K562 (cell line): Measurements from ENCODE around the gene ASIC3. TPM values are rescaled to one million over a fixed set of nuclear protein-coding genes. Genes with fewer than 3 reads are reported as not detected.

Source experiments
- ATAC-seq: fragments of 200-7000 bp; cut with Tn5 transposase; 3 replicates; pipeline ENCODE4 v1.9.1; 2020; ENCODE audit warnings: moderate library complexity
- BruUV-seq: library from RNA; stranded (reverse); fragments of 400-500 nt; replicated peaks from 2 replicates; lab custom pipeline; 2021; lab: Mats Ljungman, UMichigan
- CTCF ChIA-PET: fragments of 300-600 bp; formaldehyde crosslinking; extraction: SDS; loops from one replicate; lab custom pipeline; 2021; ENCODE audit warnings: low intra/inter-chr PET ratio; lab: Yijun Ruan, JAX
- POLR2A ChIA-PET: fragments of 300-600, 350-650 bp; sonication (Branson Sonifier 250); formaldehyde crosslinking; extraction: SDS; loops from one replicate; lab custom pipeline; 2021; ENCODE audit warnings: antibody characterized with exemption, inconsistent platforms; lab: Yijun Ruan, JAX
- DNase-seq, 4 experiments: peaks; one replicate each; pipeline versions ENCODE4 v3.0.0 to v3.0.0-alpha.2; 2011 to 2018; ENCODE audit warnings: low spot score in 3 of 4, mixed read lengths in 3 of 4; ENCODE audit errors: extremely low read depth in 1 of 4
- FAIRE-seq: peaks from 2 replicates; lab custom pipeline; 2011; peaks lifted over from hg19 to GRCh38; lab: Jason Lieb, UNC
- H2AFZ ChIP-seq: 2 replicates; pipeline ENCODE4 v1.6.0; 2011; ENCODE audit warnings: low read depth, low read length, control low read depth, inconsistent platforms
- H3K27ac ChIP-seq: fragments of 200-600 bp; 3 replicates; pipeline ENCODE4 v1.8.0; 2011; ENCODE audit warnings: low read depth, mild to moderate bottlenecking, control low read depth, inconsistent platforms, low read length, moderate library complexity, mixed read lengths; ENCODE audit errors: extremely low read depth
- H3K27me3 ChIP-seq, 2 experiments: fragments of 300-600 bp in 1 of 2; 2 replicates in 1 of 2; 3 replicates in 1 of 2; pipeline versions ENCODE4 v1.6.0 to v1.8.0; 2011; ENCODE audit warnings: inconsistent platforms in 2 of 2, low read length in 2 of 2, mild to moderate bottlenecking in 1 of 2, mixed read lengths in 1 of 2, moderate library complexity in 1 of 2; ENCODE audit not compliant: control insufficient read depth in 2 of 2, insufficient read depth in 2 of 2
- H3K36me3 ChIP-seq: fragments of 300-600 bp; 3 replicates; pipeline ENCODE4 v1.8.0; 2011; ENCODE audit warnings: mild to moderate bottlenecking, low read length, inconsistent platforms; ENCODE audit not compliant: control insufficient read depth, insufficient read depth
- H3K4me1 ChIP-seq, 2 experiments: fragments of 200-600 bp in 1 of 2; replicated peaks in 1 of 2; 2 replicates in 1 of 2; 3 replicates in 1 of 2; pipeline versions ENCODE4 v1.5.1 to v1.8.0; 2011; ENCODE audit warnings: inconsistent platforms in 2 of 2, low read length in 2 of 2, mild to moderate bottlenecking in 1 of 2, mixed read lengths in 1 of 2, moderate library complexity in 1 of 2; ENCODE audit not compliant: control insufficient read depth in 2 of 2, insufficient read depth in 2 of 2
- H3K4me2 ChIP-seq: 2 replicates; pipeline ENCODE4 v1.6.1; 2011; ENCODE audit warnings: low read length, control low read depth, inconsistent platforms, mixed read lengths; ENCODE audit not compliant: insufficient read depth
- H3K4me3 ChIP-seq: fragments of 200-600 bp; sonication (generic), shearing (Covaris generic); 2 replicates; pipeline ENCODE4 v1.5.1; 2016; ENCODE audit warnings: control low read depth, inconsistent platforms
- H3K79me2 ChIP-seq: fragments of 200-600 bp; 3 replicates; pipeline ENCODE4 v1.8.0; 2011; ENCODE audit warnings: low read length, inconsistent platforms; ENCODE audit not compliant: control insufficient read depth, insufficient read depth
- H3K9ac ChIP-seq, 2 experiments: 2 replicates each; pipeline versions ENCODE4 v1.6.0 to v1.6.1; 2011; ENCODE audit warnings: low read depth in 2 of 2, low read length in 2 of 2, control low read depth in 1 of 2, inconsistent platforms in 1 of 2, mild to moderate bottlenecking in 1 of 2, mixed read lengths in 1 of 2; ENCODE audit not compliant: insufficient read depth in 1 of 2
- H3K9me1 ChIP-seq: one replicate; pipeline ENCODE4 v1.6.0; 2011; ENCODE audit warnings: inconsistent platforms, mild to moderate bottlenecking, low read length, moderate library complexity; ENCODE audit not compliant: control insufficient read depth, insufficient read depth
- H3K9me3 ChIP-seq: replicated peaks from 2 replicates; pipeline ENCODE4 v1.5.1; 2011; ENCODE audit warnings: low read depth, low read length, inconsistent platforms; ENCODE audit not compliant: control insufficient read depth, insufficient read depth
- H4K20me1 ChIP-seq: replicated peaks from 2 replicates; pipeline ENCODE4 v1.6.1; 2011; ENCODE audit warnings: low read length, inconsistent platforms, mixed read lengths; ENCODE audit not compliant: control insufficient read depth, insufficient read depth
- BCL6 ChIP-seq: fragments of 250-450 bp; sonication (Bioruptor Pico); IDR thresholded peaks from 2 replicates; pipeline ENCODE4 v1.4.0; 2020
- ETV5 ChIP-seq: sonication (generic); formaldehyde crosslinking; IDR thresholded peaks from 2 replicates; pipeline ENCODE4 v1.4.0; 2020; ENCODE audit warnings: low read depth, mild to moderate bottlenecking, missing genetic modification reagents
- FUS ChIP-seq: fragments of 200-400 bp; formaldehyde crosslinking; optimal IDR thresholded peaks from 2 replicates; pipeline ENCODE3; 2017; ENCODE audit warnings: low read depth, low read length
- MBD2 ChIP-seq: sonication (generic); IDR thresholded peaks from 2 replicates; pipeline ENCODE4 v1.6.1; 2016; ENCODE audit warnings: low read depth, borderline replicate concordance
- MYC ChIP-seq, 2 experiments: fragments of 250-450 bp in 1 of 2; sonication (Bioruptor Pico) in 1 of 2; IDR thresholded peaks; 2 replicates each; pipeline versions ENCODE4 v1.5.1 to v1.6.1; 2012 to 2021; ENCODE audit warnings: low read depth in 2 of 2, borderline replicate concordance in 1 of 2, improper control_type of control experiment in 1 of 2, low read length in 1 of 2, mild to moderate bottlenecking in 1 of 2, moderate library complexity in 1 of 2
- POLR2G ChIP-seq: fragments of 200-400 bp; formaldehyde crosslinking; IDR thresholded peaks from 2 replicates; pipeline ENCODE4 v1.6.1; 2017; ENCODE audit warnings: low read depth, mild to moderate bottlenecking, antibody characterized with exemption, low read length, moderate library complexity
- RBFOX2 ChIP-seq: fragments of 200-400 bp; formaldehyde crosslinking; IDR thresholded peaks from 2 replicates; pipeline ENCODE4 v1.6.1; 2017; ENCODE audit warnings: low read depth, mild to moderate bottlenecking, low read length, moderate library complexity
- SMAD1 ChIP-seq: fragments of 150-350 bp; IDR thresholded peaks from 2 replicates; pipeline ENCODE4 v1.6.1; 2014; ENCODE audit warnings: low read length, low read depth; ENCODE audit not compliant: partially characterized antibody
- ZBTB7A ChIP-seq: IDR thresholded peaks from 2 replicates; pipeline ENCODE4 v1.6.1; 2011; ENCODE audit warnings: low read depth, mild to moderate bottlenecking, low read length, moderate library complexity, borderline replicate concordance; ENCODE audit not compliant: control insufficient read depth
- WGBS: fragments of 100-300 bp; shearing (Covaris generic); methylation state at CpG from one replicate; pipeline ENCODE4 v1.1.6; 2016; ENCODE audit warnings: low coverage, mixed read lengths; ENCODE audit not compliant: insufficient coverage; ENCODE audit errors: missing lambda C conversion rate; 5-methylcytosine and 5-hydroxymethylcytosine counted together
- in situ Hi-C: fragments of 300-500 bp; cut with MboI; formaldehyde crosslinking; loops from 4 replicates; pipeline ENCODE4 v1.15.0; 2018; ENCODE audit warnings: inconsistent platforms, mixed read lengths
- intact Hi-C: fragments of 100-400 bp; cut with micrococcal nuclease; formaldehyde crosslinking; loops from 2 replicates; pipeline ENCODE4 v1.14.2; 2022
- polyA plus RNA-seq, 8 experiments: library from polyadenylated mRNA; depleted of rRNA in 4 of 8; stranded (reverse) in 5 of 8; unstranded in 3 of 8; fragments of >200 nt; fragmentation: Nextera tagmentation in 2 of 8; fragmentation: Illumina TruSeq in 1 of 8; extraction: Ambion mirVana in 2 of 8; extraction: Trizol in 1 of 8; gene quantifications; 2 replicates each; pipeline versions ENCODE4 v1.2.1 to v1.2.3, GENCODE V29; 2011 to 2014; ENCODE audit warnings: inconsistent platforms in 1 of 8, missing spikeins in 1 of 8
- total RNA-seq, 7 experiments: library from RNA; depleted of rRNA in 6 of 7; stranded (reverse); fragments of >200 nt in 6 of 7; fragmentation: Illumina TruSeq in 2 of 7; extraction: Trizol in 2 of 7; gene quantifications; 2 replicates each; pipeline versions ENCODE4 v1.2.1 to v1.2.3, GENCODE V29; 2011 to 2021; ENCODE audit warnings: low replicate concordance in 1 of 7
- TF ChIP-seq, protein P1 (sequence below), 2 experiments: fragments of 250-450 bp in 1 of 2; fragments of 450-650 bp in 1 of 2; sonication (Bioruptor Pico) in 1 of 2; IDR thresholded peaks; 2 replicates each; pipeline versions ENCODE4 v1.6.1 to v1.8.0; 2016 to 2021; ENCODE audit warnings: mild to moderate bottlenecking in 2 of 2, moderate library complexity in 2 of 2, missing compliant biosample characterization in 1 of 2, missing genetic modification characterization in 1 of 2
- TF ChIP-seq, protein P2 (sequence below): sonication (generic); formaldehyde crosslinking; IDR thresholded peaks from 2 replicates; pipeline ENCODE4 v1.8.0; 2022; ENCODE audit warnings: mild to moderate bottlenecking, missing genetic modification reagents
- TF ChIP-seq, protein P3 (sequence below): sonication (generic); formaldehyde crosslinking; IDR thresholded peaks from 2 replicates; pipeline ENCODE4 v1.9.0; 2022; ENCODE audit warnings: mild to moderate bottlenecking, missing genetic modification reagents

Gene ASIC3
- total and polyA plus RNA-seq, 9 of the 15 experiments (the other 6 are each of a cell fraction or from before 2014, with no cell fraction given): 0.11 to 5.0 (median 0.87) TPM

DNA sequence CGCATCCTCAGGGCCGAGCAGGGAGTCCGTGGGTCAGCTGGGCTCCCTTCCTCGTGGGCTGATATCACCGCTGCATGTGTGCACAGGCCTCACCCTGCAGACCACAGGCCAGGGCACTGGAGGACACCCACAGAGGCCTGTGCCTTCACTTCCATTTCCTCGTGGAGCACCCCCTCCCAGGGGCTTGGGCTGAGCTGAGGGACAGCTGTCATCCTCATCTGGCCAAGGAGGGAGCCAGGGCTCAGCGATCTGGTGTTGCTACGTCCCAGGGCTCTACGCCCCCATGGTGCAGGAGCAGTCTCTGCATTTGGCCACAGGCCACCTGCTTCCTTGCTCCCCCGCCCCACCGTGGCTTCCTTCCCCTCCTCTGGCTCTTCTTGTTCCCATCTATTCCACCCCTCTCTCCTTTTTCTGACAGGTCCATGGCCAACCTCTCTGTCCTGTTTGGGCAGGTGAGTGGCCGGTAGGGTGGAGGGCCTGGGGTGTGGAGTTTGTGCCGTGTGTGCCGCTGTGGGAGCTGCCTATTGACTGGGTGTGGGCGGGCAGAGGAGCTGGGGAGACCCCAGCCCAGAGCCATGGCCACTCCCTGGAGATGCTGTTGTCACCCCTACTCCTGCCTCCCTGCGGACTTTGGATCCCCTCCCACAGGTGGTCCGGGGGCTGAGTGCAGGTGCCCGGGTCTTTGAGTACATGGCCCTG, 8.3 kb upstream of the ASIC3 start (continued):
- TF ChIP-seq, protein P1, sequence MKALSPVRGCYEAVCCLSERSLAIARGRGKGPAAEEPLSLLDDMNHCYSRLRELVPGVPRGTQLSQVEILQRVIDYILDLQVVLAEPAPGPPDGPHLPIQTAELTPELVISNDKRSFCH (CRISPR knock-in tag; IDR thresholded peaks at IDR 0.05): no peak
- TF ChIP-seq, protein P1 (tag; IDR thresholded peaks at IDR 0.05): no peak; the same call in 1 of the 2 replicates
- TF ChIP-seq FUS (no peak), BCL6 (CRISPR knock-in tag) (no peak), MYC (IDR thresholded peaks at IDR 0.05; ENCODE audit: low read depth, low read length) (no peak), MYC (CRISPR knock-in tag; IDR thresholded peaks at IDR 0.05; ENCODE audit: borderline replicate concordance, low read depth) (no peak)

DNA sequence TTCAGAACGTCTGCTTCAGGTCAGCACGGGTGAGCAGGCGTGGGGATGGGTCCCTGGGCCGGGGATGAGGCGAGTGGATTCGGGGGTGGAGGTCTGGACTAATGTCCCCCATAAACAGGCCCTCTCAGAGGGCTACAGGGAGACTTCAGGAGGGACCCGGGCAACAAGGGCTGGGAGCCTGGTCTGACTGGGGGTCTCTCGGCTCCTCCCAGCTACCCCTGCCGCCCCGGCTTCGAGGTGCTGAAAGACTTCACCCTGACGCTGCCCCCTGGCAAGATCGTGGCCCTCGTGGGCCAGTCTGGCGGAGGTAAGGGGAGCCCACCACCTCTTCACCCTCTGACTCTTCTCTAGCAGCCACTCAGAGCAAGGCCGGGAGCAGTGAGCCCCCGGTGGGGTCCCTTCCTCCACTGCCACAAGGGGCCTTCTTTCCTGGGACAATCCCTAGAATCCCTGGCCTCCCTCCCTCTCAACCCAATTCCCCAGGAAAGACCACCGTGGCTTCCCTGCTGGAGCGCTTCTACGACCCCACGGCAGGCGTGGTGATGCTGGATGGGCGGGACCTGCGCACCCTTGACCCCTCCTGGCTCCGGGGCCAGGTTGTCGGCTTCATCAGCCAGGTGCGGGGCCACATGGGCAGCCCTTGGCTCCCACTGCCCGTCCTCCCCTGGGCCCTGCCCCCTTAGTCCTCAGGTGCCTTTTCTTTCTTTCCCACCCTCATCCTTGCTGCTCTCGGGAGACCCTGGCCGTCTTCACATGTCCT, 7.5 kb upstream of the ASIC3 start:
- Histone ChIP-seq H3K36me3 (peaks cover 39% of the 10 kb centered on the region; the same call in 2 of the 3 replicates), H3K9ac (peak overlapping the region in 1 of 2 experiments; percentile 57; a peak in 2 of 4 replicates), H3K27ac (no peak overlapping the region), H2AFZ (no peak overlapping the region), H3K79me2 (no peaks in the 10 kb centered on the region), H3K9me1 (peaks cover 13% of the 10 kb centered on the region), H3K9me3 (no peaks in the 10 kb centered on the region), H4K20me1 (peaks cover 10% of the 10 kb centered on the region), H3K4me3 (no peak overlapping the region), H3K4me1 (peaks cover 24 to 68% of the 10 kb centered on the region in 2 experiments), H3K27me3 (no peaks in the 10 kb centered on the region), H3K4me2 (no peak overlapping the region)
- 76% methylated on average over 30 of the region's 30 CpGs for WGBS
- DNase-seq (no peak), ATAC-seq (no peak), FAIRE-seq (no peak)
- in situ Hi-C loops: no loop called here
- ChIA-PET CTCF (no interaction called here), POLR2A (interaction anchor here (0.9 to 3.8 kb wide), 5 partner anchors 9 to 69 kb away, joined by 3 to 23 read pairs (median 5); partner anchors contain the start of genes ABCB8 and ASIC3)
- intact Hi-C loops: no loop called here
- BruUV-seq: no TSS peak
- TF ChIP-seq POLR2G (peak; percentile 28; the same call in 1 of the 2 replicates), SMAD1 (no peak), MBD2 (no peak), ETV5 (CRISPR knock-in tag) (0 out of 2 replicates have a peak, but pooled peaks have one; percentile 10), ZBTB7A (peak; percentile 34; the same call in 1 of the 2 replicates), RBFOX2 (0 out of 2 replicates have a peak, but pooled peaks have one; percentile 16)
- TF ChIP-seq, protein P2, sequence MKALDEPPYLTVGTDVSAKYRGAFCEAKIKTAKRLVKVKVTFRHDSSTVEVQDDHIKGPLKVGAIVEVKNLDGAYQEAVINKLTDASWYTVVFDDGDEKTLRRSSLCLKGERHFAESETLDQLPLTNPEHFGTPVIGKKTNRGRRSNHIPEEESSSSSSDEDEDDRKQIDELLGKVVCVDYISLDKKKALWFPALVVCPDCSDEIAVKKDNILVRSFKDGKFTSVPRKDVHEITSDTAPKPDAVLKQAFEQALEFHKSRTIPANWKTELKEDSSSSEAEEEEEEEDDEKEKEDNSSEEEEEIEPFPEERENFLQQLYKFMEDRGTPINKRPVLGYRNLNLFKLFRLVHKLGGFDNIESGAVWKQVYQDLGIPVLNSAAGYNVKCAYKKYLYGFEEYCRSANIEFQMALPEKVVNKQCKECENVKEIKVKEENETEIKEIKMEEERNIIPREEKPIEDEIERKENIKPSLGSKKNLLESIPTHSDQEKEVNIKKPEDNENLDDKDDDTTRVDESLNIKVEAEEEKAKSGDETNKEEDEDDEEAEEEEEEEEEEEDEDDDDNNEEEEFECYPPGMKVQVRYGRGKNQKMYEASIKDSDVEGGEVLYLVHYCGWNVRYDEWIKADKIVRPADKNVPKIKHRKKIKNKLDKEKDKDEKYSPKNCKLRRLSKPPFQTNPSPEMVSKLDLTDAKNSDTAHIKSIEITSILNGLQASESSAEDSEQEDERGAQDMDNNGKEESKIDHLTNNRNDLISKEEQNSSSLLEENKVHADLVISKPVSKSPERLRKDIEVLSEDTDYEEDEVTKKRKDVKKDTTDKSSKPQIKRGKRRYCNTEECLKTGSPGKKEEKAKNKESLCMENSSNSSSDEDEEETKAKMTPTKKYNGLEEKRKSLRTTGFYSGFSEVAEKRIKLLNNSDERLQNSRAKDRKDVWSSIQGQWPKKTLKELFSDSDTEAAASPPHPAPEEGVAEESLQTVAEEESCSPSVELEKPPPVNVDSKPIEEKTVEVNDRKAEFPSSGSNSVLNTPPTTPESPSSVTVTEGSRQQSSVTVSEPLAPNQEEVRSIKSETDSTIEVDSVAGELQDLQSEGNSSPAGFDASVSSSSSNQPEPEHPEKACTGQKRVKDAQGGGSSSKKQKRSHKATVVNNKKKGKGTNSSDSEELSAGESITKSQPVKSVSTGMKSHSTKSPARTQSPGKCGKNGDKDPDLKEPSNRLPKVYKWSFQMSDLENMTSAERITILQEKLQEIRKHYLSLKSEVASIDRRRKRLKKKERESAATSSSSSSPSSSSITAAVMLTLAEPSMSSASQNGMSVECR: no peak
- TF ChIP-seq, protein P3, sequence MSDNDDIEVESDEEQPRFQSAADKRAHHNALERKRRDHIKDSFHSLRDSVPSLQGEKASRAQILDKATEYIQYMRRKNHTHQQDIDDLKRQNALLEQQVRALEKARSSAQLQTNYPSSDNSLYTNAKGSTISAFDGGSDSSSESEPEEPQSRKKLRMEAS (CRISPR knock-in tag): no peak
